ENCODE results near the gene ELMO2.

ELMO2 gene

DNA sequence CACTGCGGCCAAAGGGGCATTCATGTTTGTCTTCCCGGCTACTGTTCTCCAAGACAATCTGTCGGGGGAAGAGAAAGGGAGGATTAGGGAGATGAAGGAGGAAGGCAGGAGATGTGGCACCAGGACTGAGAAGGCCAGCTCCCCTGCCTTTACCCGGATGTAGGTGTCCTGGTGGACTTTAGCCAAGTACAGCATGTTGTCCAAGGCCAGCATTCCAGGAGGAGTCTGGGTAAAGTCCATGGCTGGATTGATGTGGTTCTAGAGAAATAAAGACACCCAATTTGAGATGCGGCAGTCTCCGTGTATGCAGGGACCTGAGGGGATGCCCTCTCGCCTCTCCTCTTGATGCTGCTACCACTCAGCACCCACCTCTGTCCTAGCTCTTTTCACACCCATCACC lies 32.0 kb downstream of the ELMO2 start:
- no peak for DNase-seq (ENCODE audit: low read depth)
- H3K4me3 ChIP-seq (replicated peaks; ENCODE audit: low read depth, low read length) = no peak overlapping the region
- TF ChIP-seq, protein P1, sequence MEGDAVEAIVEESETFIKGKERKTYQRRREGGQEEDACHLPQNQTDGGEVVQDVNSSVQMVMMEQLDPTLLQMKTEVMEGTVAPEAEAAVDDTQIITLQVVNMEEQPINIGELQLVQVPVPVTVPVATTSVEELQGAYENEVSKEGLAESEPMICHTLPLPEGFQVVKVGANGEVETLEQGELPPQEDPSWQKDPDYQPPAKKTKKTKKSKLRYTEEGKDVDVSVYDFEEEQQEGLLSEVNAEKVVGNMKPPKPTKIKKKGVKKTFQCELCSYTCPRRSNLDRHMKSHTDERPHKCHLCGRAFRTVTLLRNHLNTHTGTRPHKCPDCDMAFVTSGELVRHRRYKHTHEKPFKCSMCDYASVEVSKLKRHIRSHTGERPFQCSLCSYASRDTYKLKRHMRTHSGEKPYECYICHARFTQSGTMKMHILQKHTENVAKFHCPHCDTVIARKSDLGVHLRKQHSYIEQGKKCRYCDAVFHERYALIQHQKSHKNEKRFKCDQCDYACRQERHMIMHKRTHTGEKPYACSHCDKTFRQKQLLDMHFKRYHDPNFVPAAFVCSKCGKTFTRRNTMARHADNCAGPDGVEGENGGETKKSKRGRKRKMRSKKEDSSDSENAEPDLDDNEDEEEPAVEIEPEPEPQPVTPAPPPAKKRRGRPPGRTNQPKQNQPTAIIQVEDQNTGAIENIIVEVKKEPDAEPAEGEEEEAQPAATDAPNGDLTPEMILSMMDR (IDR thresholded peaks at IDR 0.05; ENCODE audit: low read length, missing control alignments) = no peak

DNA sequence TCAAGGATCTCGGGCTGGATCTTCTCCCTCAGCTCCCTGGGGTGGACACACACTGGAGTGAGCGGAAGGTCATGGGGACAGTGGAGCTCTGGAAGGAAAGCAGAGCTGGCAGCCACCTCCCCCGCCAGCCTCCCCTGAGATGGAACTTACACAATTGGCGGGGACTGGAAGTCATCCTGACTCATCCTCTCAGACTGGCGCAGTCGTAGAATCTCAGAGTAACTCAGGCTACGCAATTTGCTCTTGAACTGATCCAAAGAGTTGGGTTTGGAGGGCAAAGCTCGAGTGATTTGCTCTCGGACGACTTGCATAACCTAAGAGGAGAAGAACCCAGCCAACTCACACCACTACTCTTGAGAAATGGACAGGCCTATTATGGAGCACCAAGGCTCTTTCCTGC lies 34.8 kb downstream of the ELMO2 start:
- no peak for DNase-seq (ENCODE audit: low read depth)
- TF ChIP-seq, protein P1 (IDR thresholded peaks at IDR 0.05; ENCODE audit: low read length, missing control alignments) = no peak
- H3K4me3 ChIP-seq (replicated peaks; ENCODE audit: low read depth, low read length) = no peak overlapping the region

DNA sequence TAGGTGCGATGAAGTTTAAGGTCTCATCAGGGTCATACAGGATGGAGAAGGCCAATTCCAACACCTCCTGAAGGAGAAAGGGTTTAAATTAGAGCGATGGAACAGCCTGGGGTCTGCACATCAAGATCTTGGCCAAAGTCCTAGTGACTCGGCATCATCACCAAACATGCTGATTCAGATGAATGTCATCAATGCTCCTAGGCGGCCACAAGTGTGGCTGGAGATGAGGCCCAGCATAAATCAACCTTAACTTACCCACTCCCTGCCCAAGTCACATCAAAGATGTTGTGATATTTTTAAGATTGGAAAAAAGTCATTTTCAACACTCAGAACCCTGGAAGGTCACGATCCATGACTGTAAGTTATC lies 37.5 kb downstream of the ELMO2 start:
- TF ChIP-seq, protein P1 (IDR thresholded peaks at IDR 0.05; ENCODE audit: low read length, missing control alignments) = no peak
- no peak for DNase-seq (ENCODE audit: low read depth)
- no peak overlapping the region for H3K4me3 ChIP-seq (replicated peaks; ENCODE audit: low read depth, low read length)

DNA sequence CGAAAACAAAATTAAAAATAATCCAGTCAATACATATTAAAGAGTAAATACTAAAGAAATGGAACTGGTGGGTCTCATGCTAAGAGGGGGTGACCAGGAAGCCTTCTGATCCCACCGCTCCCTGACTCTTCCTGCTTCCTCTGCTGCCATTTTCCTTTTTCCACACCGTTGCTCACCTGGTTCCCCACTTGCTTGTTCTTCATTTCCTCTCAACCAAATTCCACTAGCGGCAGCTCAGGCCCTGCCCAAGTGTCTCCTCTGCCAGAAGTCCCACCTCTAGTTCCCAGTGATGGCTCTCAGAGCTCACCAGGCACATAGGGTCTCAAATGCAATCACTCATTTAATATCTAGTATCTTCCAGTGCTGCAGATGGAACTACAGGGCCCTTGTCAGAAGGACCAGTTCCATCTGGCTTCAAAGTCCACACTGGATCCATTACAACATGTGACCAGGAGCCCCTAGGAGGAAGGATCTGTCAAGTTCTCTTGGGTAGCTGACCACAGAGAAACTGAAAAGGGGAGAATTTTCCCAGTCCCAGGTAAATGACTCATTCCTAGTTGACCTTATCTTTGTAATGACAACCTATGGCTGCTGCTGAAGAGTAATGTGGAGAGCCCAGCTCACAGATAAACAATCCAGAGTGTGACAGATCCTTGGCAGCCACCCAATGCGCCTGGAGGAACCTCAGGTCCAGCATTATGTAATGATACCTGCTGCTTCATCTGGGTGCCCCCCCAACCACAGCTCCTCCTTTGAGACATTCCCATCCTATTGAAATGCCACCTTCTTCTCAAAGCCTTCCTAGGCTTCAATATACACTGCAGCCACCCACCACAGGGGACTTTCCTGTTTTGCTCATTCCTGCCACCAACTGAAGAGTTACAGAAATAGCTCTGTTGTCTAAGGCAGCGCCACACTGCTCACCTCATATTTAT lies 38.2 kb downstream of the ELMO2 start:
- DNase-seq (ENCODE audit: low read depth) = no peak
- H3K4me3 ChIP-seq (replicated peaks; ENCODE audit: low read depth, low read length) = no peak overlapping the region
- TF ChIP-seq, protein P1 (IDR thresholded peaks at IDR 0.05; ENCODE audit: low read length, missing control alignments) = no peak

DNA sequence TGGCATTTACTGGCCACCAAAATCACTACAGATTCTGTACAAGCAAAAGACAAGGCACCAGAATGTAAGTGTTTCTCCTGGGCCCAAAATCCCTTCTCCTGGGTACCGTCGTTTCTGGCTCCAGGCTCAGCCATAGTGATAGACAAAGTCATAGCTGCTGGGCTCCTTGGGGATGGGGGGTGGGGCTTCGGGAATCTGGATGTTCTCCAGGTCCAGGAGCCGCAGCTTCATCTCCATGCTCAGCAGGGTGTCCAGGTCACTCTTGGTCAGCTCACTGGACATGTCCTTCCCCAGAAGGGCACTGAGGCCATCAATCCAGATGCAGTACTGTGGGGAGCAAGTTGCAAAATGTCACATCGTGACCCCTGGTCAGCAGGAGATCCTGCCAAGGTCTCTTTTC lies 39.2 kb downstream of the ELMO2 start:
- DNase-seq (ENCODE audit: low read depth) = no peak
- TF ChIP-seq, protein P1 (IDR thresholded peaks at IDR 0.05; ENCODE audit: low read length, missing control alignments) = no peak
- H3K4me3 ChIP-seq (replicated peaks; ENCODE audit: low read depth, low read length) = no peak overlapping the region

DNA sequence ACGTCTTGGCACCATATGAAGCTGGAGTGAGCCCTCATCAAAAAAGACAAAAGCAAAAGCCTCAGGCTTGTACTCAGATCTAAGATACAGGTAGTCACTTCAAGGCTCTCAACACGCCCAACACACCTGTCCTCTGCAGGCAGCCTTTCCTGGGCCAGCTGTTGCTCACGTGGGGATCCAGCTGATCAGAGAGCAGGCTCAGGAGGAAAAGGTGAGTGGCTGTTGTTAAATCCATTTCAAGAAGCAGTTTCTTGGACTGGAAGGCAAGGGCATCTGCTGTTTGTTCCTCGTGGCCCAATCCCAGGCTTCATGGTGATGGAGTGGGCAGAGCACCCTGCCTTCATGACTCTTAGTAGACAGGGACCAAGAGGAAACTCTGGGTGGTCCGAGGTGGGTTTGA lies 39.6 kb downstream of the ELMO2 start:
- no peak for DNase-seq (ENCODE audit: low read depth)
- H3K4me3 ChIP-seq (replicated peaks; ENCODE audit: low read depth, low read length) = no peak overlapping the region
- TF ChIP-seq, protein P1 (IDR thresholded peaks at IDR 0.05; ENCODE audit: low read length, missing control alignments) = no peak
